Subcutaneous abdominal adipose tissue (tissue), 5 donors: ENCODE data around the gene APOL2.
A peak's percentile ranks its signal among the peaks of the same experiment; 100 is the strongest.
"Not testable (repeated sequence)": the region's sequence is repeated elsewhere in the genome, so short reads cannot be mapped to it uniquely, and the experiment has no call there.

ENCODE experiments used
- H3K27ac ChIP-seq: one replicate; pipeline ENCODE4 v1.7.0; 2013; ENCODE audit warnings: low read depth, mild to moderate bottlenecking, inconsistent platforms, low read length, moderate library complexity
- H3K27me3 ChIP-seq, 5 donors: one replicate each; pipeline ENCODE4 v1.7.0; 2013; ENCODE audit warnings: low read length in 5 of 5, inconsistent platforms in 1 of 5; ENCODE audit not compliant: control insufficient read depth in 5 of 5, insufficient read depth in 4 of 5
- H3K36me3 ChIP-seq, 5 donors: one replicate each; pipeline ENCODE4 v1.7.0; 2013; ENCODE audit warnings: low read length in 5 of 5; ENCODE audit not compliant: control insufficient read depth in 5 of 5, insufficient read depth in 5 of 5
- H3K4me1 ChIP-seq, 5 donors: one replicate each; pipeline ENCODE4 v1.7.0; 2013; ENCODE audit warnings: low read length in 5 of 5, mild to moderate bottlenecking in 3 of 5, moderate library complexity in 1 of 5; ENCODE audit not compliant: control insufficient read depth in 5 of 5, insufficient read depth in 5 of 5
- H3K4me3 ChIP-seq, 5 donors: one replicate each; pipeline ENCODE4 v1.7.0; 2013; ENCODE audit warnings: low read length in 5 of 5, low read depth in 1 of 5
- H3K9ac ChIP-seq, 5 donors: one replicate each; pipeline ENCODE4 v1.7.0; 2013; ENCODE audit warnings: low read length in 5 of 5, mild to moderate bottlenecking in 4 of 5, moderate library complexity in 3 of 5
- H3K9me3 ChIP-seq, 5 donors: one replicate each; pipeline ENCODE4 v1.7.0; 2013; ENCODE audit warnings: low read length in 5 of 5; ENCODE audit not compliant: control insufficient read depth in 5 of 5
- donor health status: healthy.
- donor health status: healthy.
- donor health status: healthy.
- donor health status: healthy.
- donor health status: healthy.

APOL2 gene

DNA sequence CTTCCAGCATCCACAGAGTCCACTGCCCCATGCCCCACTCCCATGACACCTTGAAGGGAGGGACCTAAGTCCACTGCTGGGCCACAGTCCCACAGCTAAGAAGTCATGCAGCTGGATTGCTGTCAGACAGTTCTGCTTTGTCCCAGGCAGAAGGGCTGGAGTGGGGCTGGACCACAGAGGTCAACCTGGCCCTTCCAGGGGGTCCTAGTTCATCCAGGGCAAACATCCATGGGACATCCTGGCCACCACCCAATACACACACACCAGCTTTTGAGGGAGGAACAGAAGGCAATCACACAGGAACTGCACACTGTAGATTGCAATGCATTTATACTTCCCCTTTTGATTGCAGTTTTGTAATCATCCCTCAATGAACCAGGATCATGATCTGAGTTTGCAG lies 26.4 kb downstream of the APOL2 start:
- Histone ChIP-seq H3K4me3 (no peak overlapping the region), H3K9ac (no peak overlapping the region), H3K27me3 (no peaks in the 10 kb centered on the region), H3K4me1 (peaks cover 0 to 29% (median 14%) of the 10 kb centered on the region in 5 donors), H3K9me3 (peaks cover 0 to 3% (median 0%) of the 10 kb centered on the region in 5 donors), H3K27ac (no peak overlapping the region), H3K36me3 (no peaks in the 10 kb centered on the region)

DNA sequence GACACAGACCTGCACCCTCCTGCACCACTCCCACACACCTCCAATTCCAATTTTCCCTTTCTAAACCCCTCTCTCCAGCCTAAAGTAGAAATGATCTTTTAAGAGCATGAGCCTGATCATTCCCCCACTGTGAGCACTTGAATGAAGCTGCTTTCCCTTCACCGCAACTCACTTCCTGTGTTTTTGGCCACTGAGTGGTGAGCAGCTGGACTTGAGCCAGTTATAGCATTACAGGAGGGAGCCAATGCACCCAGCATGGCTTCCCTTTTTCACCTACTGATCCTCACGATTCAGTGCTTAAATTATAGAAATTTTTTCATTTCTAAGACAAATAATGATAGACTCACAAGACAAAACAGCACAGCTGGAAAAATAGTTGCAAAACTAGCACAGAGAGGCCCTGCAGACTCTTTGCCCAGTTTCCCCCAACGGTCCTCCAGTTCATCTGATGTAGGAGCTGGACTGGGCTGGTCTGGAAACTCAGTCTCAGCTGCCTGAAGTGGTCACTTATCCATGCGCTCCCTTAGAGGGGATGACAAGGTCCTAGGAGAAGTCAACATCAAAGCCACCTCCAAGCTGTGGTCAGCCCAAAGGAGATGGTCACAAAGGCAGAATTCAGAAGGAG lies 28.0 kb downstream of the APOL2 start:
- Histone ChIP-seq H3K4me3 (no peak overlapping the region), H3K27ac (no peak overlapping the region), H3K27me3 (no peaks in the 10 kb centered on the region), H3K4me1 (peaks cover 0 to 32% (median 14%) of the 10 kb centered on the region in 5 donors), H3K9ac (no peak overlapping the region), H3K9me3 (peaks cover 0 to 3% (median 0%) of the 10 kb centered on the region in 5 donors), H3K36me3 (no peaks in the 10 kb centered on the region)

DNA sequence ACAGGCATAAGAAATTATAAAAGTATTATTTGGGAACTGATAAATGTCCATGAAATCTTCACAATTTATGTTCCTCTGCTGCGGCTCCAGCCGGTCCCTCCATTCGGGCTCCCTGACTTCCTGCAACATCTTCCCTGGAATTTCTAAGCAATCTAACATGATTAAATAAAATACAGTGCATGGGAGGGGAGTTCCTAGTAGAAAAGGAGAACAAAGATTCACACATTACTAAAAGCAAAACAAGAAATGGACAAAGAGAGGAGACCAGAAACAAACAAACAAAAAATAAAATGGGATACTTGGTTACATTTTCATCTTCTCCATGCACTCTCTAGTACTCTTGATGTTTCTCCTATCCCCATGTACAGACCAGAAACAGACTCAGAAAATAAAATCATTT lies 29.1 kb downstream of the APOL2 start:
- Histone ChIP-seq H3K9ac (no peak overlapping the region), H3K36me3 (no peaks in the 10 kb centered on the region), H3K27ac (no peak overlapping the region), H3K4me1 (peaks cover 0 to 32% (median 14%) of the 10 kb centered on the region in 5 donors), H3K27me3 (no peaks in the 10 kb centered on the region), H3K9me3 (peaks cover 0 to 3% (median 0%) of the 10 kb centered on the region in 5 donors), H3K4me3 (no peak overlapping the region)

DNA sequence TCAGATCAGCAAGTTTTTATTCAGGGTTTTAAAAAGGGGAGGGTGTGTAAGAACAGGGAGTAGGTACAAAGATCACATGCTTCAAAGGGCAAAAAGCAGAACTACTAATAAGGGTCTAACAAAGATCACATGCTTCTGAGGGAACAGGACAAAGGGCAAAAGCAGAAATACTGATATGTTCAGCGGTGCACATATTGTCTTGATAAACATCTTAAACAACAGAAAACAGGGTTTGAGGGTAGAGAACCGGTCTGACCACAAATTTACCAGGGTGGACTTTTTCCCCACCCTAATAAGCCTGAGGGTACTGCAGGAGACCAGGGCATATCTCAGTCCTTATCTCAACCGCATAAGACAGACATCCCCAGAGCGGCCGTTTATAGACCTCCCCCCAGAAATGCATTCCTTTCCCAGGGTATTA lies 29.8 kb downstream of the APOL2 start:
- not testable (repeated sequence) for H3K36me3 ChIP-seq, H3K27ac ChIP-seq, H3K27me3 ChIP-seq, H3K9ac ChIP-seq, H3K9me3 ChIP-seq, H3K4me3 ChIP-seq
- peaks cover 0 to 32% (median 14%) of the 10 kb centered on the region in 5 donors for H3K4me1 ChIP-seq

DNA sequence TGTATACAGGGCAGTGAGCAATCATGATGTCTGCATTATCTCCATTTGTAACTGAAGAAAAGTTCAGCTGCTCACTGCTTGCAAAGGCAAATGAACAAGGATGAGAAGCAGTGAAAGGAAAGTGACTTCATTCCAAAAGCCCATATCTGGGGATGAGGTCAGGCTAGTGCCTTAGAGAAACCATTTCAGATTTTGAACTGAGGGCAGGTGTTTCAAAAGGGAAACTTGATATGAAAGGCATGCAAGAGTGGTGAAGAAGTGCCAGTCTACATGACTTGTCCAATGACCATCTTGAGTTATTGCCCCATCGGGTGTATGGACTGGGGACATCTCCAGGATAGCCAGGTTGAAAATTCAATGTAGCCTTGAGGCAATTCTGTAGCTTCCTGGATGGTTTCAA lies 30.4 kb downstream of the APOL2 start:
- H3K27ac ChIP-seq: peak overlapping the region; percentile 48
- H3K4me1 ChIP-seq: peaks cover 0 to 32% (median 14%) of the 10 kb centered on the region in 5 donors
- H3K4me3 ChIP-seq: no peak overlapping the region

DNA sequence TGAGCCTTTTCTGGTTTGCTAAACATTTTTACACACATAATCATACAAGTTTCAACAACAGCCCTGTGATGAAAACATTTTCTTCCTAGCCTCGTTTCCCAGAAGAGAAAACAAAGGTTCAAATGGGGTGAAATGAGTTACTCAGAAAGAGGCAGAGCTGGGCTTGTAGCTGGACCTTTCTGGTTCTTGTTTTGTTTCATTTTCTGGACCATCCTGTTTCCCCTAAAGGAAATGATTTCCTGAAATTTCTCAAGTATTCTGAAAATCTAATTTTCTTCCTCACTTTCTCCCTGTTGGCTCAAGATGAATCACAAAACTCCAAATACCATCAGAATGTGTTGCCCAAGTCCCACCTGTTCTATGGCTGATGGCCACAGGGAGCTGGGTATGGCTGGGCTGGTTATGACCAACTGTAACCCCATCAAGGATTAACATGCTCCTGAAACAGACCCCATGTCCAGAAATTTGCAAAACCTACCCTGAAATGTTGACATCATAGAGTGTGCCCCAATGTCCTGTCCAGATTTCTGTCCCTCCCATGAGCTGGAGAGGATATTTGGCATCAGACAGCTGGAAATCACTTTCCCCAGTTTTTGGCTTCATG lies 31.1 kb downstream of the APOL2 start:
- Histone ChIP-seq H3K9me3 (peaks cover 0 to 3% (median 0%) of the 10 kb centered on the region in 5 donors), H3K36me3 (no peaks in the 10 kb centered on the region), H3K9ac (no peak overlapping the region), H3K27ac (peak overlapping the region; percentile 48), H3K4me1 (peaks cover 0 to 32% (median 14%) of the 10 kb centered on the region in 5 donors), H3K4me3 (no peak overlapping the region), H3K27me3 (no peaks in the 10 kb centered on the region)

More for the DNA sequence above, 30.4 kb downstream of the APOL2 start:
- H3K27me3 ChIP-seq: no peaks in the 10 kb centered on the region
- no peaks in the 10 kb centered on the region for H3K36me3 ChIP-seq
- no peak overlapping the region for H3K9ac ChIP-seq
- H3K9me3 ChIP-seq: peaks cover 0 to 3% (median 0%) of the 10 kb centered on the region in 5 donors

DNA sequence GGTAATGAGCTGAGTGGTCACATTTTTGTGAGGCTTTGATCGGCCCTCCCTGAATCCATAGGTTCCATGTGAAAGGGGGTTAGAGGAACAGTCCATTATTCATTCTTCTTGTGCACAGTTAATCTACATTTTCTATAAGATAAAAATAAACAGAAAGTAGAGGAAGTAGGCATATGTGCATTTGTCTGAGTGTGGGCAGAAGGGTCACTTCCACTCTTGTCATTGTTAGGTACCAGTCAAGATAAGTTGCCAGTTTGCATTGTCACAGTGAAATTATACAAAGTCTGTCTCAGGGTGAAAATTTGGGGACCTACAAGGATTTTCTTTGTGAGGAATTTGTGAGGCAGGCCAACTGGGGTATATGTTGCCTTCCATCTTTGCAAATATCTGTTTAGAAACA lies 33.1 kb downstream of the APOL2 start:
- Histone ChIP-seq H3K27me3 (no peaks in the 10 kb centered on the region), H3K36me3 (no peaks in the 10 kb centered on the region), H3K4me1 (peaks cover 4 to 33% (median 22%) of the 10 kb centered on the region in 5 donors), H3K9ac (no peak overlapping the region), H3K27ac (no peak overlapping the region), H3K4me3 (no peak overlapping the region), H3K9me3 (peaks cover 0 to 3% (median 0%) of the 10 kb centered on the region in 5 donors)

DNA sequence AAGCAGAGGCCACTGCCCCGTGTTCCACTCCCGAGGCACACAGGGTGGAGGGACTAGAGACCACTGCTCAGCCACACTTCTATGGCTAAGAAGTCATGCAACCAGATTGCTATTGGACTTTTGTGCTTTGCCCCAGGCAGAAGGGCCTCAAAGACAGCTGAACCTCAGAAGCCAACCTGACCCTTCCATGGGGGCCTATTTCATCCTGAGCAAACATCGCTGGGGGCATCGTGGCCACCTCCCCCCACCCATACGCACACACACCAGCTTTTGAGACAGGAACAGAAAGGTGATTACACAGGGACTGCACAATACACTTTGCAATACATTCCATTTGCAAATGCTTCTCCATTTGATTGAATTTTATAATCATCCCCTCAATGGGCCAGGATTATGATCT lies 33.8 kb downstream of the APOL2 start:
- not testable (repeated sequence) for H3K36me3 ChIP-seq, H3K27me3 ChIP-seq, H3K27ac ChIP-seq, H3K4me3 ChIP-seq, H3K9me3 ChIP-seq, H3K9ac ChIP-seq
- H3K4me1 ChIP-seq: peaks cover 4 to 28% (median 15%) of the 10 kb centered on the region in 5 donors

DNA sequence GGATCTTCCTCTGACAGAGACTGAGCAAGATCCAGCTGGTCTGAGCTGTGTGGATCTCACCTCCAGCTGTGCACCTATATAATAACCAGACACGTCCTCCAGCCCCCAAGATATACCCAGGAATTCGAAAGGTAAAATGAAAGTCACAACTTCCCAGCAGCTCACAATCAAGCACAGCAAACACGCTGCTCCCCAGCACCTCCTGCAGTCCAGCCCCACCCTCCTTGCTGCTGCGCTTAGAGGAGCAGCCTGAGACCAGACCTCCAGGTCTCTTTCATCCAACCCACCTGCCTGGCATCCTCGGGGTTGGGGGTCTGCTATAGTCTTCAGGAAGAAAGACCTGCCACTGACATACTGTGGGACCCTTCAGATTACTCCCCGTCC lies 34.7 kb downstream of the APOL2 start:
- H3K27me3 ChIP-seq: no peaks in the 10 kb centered on the region
- H3K36me3 ChIP-seq: no peaks in the 10 kb centered on the region
- H3K4me1 ChIP-seq: peaks cover 7 to 33% (median 13%) of the 10 kb centered on the region in 5 donors
- H3K27ac ChIP-seq: no peak overlapping the region
- peaks cover 0 to 2% (median 0%) of the 10 kb centered on the region in 5 donors for H3K9me3 ChIP-seq
- H3K4me3 ChIP-seq: no peak overlapping the region
- no peak overlapping the region for H3K9ac ChIP-seq

DNA sequence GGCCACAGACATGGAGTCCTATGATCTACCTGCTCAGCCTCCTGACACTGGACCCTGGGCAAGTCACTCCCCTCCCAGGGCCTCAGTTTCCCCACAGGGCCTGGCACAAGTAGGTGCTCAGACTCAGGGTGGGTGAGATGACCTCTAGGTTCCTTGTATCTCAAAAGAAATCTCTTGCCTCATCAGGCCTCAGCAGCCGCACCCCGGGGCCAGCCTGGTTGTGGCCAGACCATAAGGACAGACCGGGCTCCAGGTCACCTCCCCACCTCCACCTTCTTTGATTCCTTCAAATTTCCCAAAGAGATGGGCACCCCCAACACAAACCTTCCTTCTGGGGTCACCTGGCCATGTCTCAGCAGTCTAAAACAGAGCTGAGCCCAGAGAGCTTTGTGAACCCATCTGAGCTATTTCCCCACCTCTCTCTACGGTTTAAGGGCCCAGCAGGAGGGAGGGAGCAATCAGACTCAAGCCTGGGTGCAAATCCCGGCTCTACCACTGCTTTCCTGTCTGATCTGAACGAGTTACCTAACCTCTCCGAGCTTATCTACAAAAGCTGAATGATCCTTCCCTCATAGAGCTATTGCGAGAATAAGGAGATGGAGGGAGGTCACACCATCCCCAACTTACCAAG lies 35.2 kb downstream of the APOL2 start:
- H3K27me3 ChIP-seq: no peaks in the 10 kb centered on the region
- H3K4me3 ChIP-seq: no peak overlapping the region
- H3K4me1 ChIP-seq: peaks cover 7 to 37% (median 13%) of the 10 kb centered on the region in 5 donors
- no peak overlapping the region for H3K27ac ChIP-seq
- H3K9ac ChIP-seq: no peak overlapping the region
- no peaks in the 10 kb centered on the region for H3K9me3 ChIP-seq
- H3K36me3 ChIP-seq: no peaks in the 10 kb centered on the region
